Naive thymus-derived CD8-positive, alpha-beta T cell (primary cell): ENCODE results near the gene WWP2. TPM values are rescaled to one million over a fixed set of nuclear protein-coding genes. Genes with fewer than 3 reads are reported as not detected.

Experiments used
- ATAC-seq, 2 donors: fragments of 150-1000 bp; cut with Tn5 transposase in 1 of 2; sonication (Bioruptor Pico), chemical (Tn5 transposase) in 1 of 2; 1 replicate in 1 of 2; 2 replicates in 1 of 2; pipeline ENCODE4 v1.10.0; 2021; ENCODE audit warnings: mild to moderate bottlenecking in 2 of 2, moderate library complexity in 2 of 2
- POLR2A ChIA-PET: fragments of 350-600 bp; sonication (Branson Sonifier 250); formaldehyde crosslinking; loops from one replicate; lab custom pipeline; 2021; ENCODE audit warnings: antibody characterized with exemption; lab: Charles Lee
- DNase-seq, 10 donors: peaks; one replicate each; pipeline versions ENCODE4 v3.0.0 to v3.0.0-alpha.2; 2020 to 2022
- H3K27ac Mint-ChIP-seq, 10 donors: one replicate each; pipeline ENCODE4 v1.8.0; 2020 to 2022; ENCODE audit warnings: mild to moderate bottlenecking in 10 of 10, mixed read lengths in 10 of 10, moderate library complexity in 4 of 10, inconsistent platforms in 1 of 10
- H3K27me3 Mint-ChIP-seq, 5 donors: one replicate each; pipeline ENCODE4 v1.8.0; 2021 to 2022; ENCODE audit warnings: mixed read lengths in 5 of 5
- H3K36me3 Mint-ChIP-seq, 3 donors: one replicate each; pipeline ENCODE4 v1.8.0; 2020 to 2022; ENCODE audit warnings: mixed read lengths in 3 of 3, mild to moderate bottlenecking in 2 of 3, inconsistent platforms in 1 of 3
- H3K4me1 Mint-ChIP-seq, 4 donors: one replicate each; pipeline ENCODE4 v1.8.0; 2021 to 2022; ENCODE audit warnings: mixed read lengths in 4 of 4
- H3K4me3 Mint-ChIP-seq, 10 donors: one replicate each; pipeline ENCODE4 v1.8.0; 2020 to 2022; ENCODE audit warnings: mild to moderate bottlenecking in 10 of 10, mixed read lengths in 10 of 10, moderate library complexity in 6 of 10, inconsistent platforms in 1 of 10
- H3K9me3 Mint-ChIP-seq, 9 donors: one replicate each; pipeline ENCODE4 v1.8.0; 2020 to 2022; ENCODE audit warnings: mixed read lengths in 9 of 9, mild to moderate bottlenecking in 3 of 9, inconsistent platforms in 1 of 9, moderate library complexity in 1 of 9
- polyA plus RNA-seq, 3 donors: library from polyadenylated mRNA; unstranded; fragments of 300-500 nt; fragmentation: Illumina TruSeq; gene quantifications; one replicate each; pipeline ENCODE4 v1.2.3, GENCODE V29; 2021
- total RNA-seq, 8 experiments: library from RNA in 2 of 8; stranded (reverse) in 2 of 8; gene quantifications; one replicate each; pipeline ENCODE4 v1.2.3 and lab custom pipeline; 2021 to 2026

The WWP2 gene
- 10 to 100 TPM; 56.1 to 63.3 TPM for total RNA-seq
- 10 to 100 TPM; 27.0 to 39.5 (median 31.3) TPM for polyA plus RNA-seq
- total RNA-seq (lab: John Stamatoyannopoulos, UW) = 61.5 to 72.8 (median 68.7) reads per million in 6 experiments

- Mint-ChIP-seq H3K27me3 (no peaks in the 10 kb centered on the region), H3K27ac (peak within 1 kb of the TSS; percentile 87 to 99 (median 98)), H3K36me3 (no peaks in the 10 kb centered on the region), H3K4me1 (peaks cover 13 to 39% (median 35%) of the 10 kb centered on the region in 4 donors), H3K4me3 (peak within 1 kb of the TSS; percentile 89 to 97 (median 94)), H3K9me3 (no peaks in the 10 kb centered on the region)
- peak; percentile 71 to 90 (median 82) for DNase-seq
- ATAC-seq = peak; percentile 76 to 82
- POLR2A ChIA-PET = interaction anchor here (0.6 to 2.1 kb wide), 8 partner anchors 8 to 197 kb away, joined by 3 to 17 read pairs (median 4); partner anchors contain the start of genes NOB1 and NQO1
Measured at GRCh38 chr16:69761983-69762813, at the start of gene WWP2. WWP2 (plus strand) TSS chr16:69762332; CDS start chr16:69787011, 24,679 bp downstream.

DNA sequence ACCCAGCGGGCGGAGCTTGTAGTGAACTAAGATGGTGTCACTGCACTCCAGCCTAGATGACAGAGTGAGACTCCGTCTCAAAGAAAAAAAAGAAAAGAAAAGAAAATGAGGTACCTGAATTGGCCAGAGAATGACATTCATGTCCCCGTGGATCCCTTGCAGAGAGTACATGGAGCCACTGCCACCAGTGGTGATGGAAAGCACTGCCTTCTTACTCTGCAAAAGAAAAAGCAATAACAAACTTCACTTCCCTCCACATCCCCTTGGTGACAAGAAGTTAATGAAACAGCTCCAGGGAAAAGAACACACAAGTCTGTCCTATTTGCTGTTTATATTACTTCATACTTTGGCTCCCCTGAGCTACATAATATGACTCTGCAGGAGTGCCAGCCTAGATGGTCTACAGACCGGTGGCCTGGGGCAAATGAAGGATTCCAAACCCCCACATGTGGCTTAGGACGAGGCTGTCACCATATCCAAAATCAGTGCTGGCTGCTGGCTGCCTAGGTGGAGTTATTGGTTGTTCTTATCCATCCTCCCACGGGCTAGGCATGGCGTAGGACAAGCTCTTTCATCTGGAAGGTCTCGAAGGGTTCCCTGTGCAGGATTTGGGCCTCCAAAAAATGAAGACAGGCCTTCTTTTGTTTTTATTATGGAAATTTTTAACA lies 49.1 kb upstream of the WWP2 start:
- POLR2A ChIA-PET = interaction anchor here (1.4 to 5.9 kb wide), 2 partner anchors 11 to 42 kb away, joined by 3 to 38 read pairs; partner anchors contain the start of gene NOB1
- DNase-seq = no peak

DNA sequence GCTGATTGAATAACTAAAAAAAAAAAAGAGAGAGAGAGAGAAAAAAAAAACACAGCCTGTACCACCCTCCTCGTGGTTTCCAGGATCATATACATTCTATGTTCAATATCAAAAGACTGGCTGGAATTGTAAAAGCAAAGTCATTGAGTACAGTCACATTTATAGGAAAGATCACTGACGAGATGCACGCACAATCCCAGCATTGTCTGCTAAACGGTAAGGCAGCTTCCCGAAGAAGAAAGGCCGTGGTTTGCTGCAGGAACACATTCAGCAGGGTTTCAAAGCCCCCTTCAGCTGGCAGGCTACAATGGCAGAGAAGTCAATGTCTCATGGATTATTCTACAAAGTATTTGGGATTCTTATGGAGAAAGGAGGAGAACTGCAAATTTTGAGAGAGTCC lies 45.1 kb upstream of the WWP2 start:
- H3K4me3 Mint-ChIP-seq = no peak overlapping the region
- peaks cover 0 to 2% (median 0%) of the 10 kb centered on the region in 3 donors for H3K36me3 Mint-ChIP-seq
- no peaks in the 10 kb centered on the region for H3K9me3 Mint-ChIP-seq
- POLR2A ChIA-PET = interaction anchor here (2.1 kb wide), 1 partner anchor 38 kb away, joined by 6 read pairs; the partner anchor contains the start of gene NOB1
- H3K27me3 Mint-ChIP-seq = no peaks in the 10 kb centered on the region
- no peak for DNase-seq
- no peaks in the 10 kb centered on the region for H3K4me1 Mint-ChIP-seq
- H3K27ac Mint-ChIP-seq = no peak overlapping the region
- no peak for ATAC-seq

More for the DNA sequence above, 49.1 kb upstream of the WWP2 start:
- peaks cover 0 to 5% (median 1%) of the 10 kb centered on the region in 4 donors for H3K4me1 Mint-ChIP-seq
- H3K36me3 Mint-ChIP-seq = peaks cover 0 to 8% (median 0%) of the 10 kb centered on the region in 3 donors
- no peak overlapping the region for H3K27ac Mint-ChIP-seq
- no peak for ATAC-seq
- H3K27me3 Mint-ChIP-seq = no peaks in the 10 kb centered on the region
- no peaks in the 10 kb centered on the region for H3K9me3 Mint-ChIP-seq
- H3K4me3 Mint-ChIP-seq = no peak overlapping the region

- H3K9me3 Mint-ChIP-seq = no peaks in the 10 kb centered on the region
- POLR2A ChIA-PET = interaction anchor here (0.6 to 2.1 kb wide), 2 partner anchors 37 to 287 kb away, joined by 3 to 6 read pairs; partner anchors contain the start of gene NOB1
- no peaks in the 10 kb centered on the region for H3K36me3 Mint-ChIP-seq
Measured at GRCh38 chr16:69718111-69718764, 43.9 kb upstream of the WWP2 start.

GRCh38 chr16:69720822-69721430 lies 41.2 kb upstream of the WWP2 start:
- POLR2A ChIA-PET = no interaction called here
- H3K9me3 Mint-ChIP-seq = no peaks in the 10 kb centered on the region

More at GRCh38 chr16:69718111-69718764, 43.9 kb upstream of the WWP2 start:
- Mint-ChIP-seq H3K27ac (peak overlapping the region in 1 of 10 donors; percentile 26), H3K4me1 (no peaks in the 10 kb centered on the region), H3K4me3 (no peak overlapping the region), H3K27me3 (no peaks in the 10 kb centered on the region)
- DNase-seq (no peak), ATAC-seq (no peak)

GRCh38 chr16:69721441-69721957 lies 40.6 kb upstream of the WWP2 start:
- DNase-seq = no peak
- POLR2A ChIA-PET = no interaction called here
- H3K4me3 Mint-ChIP-seq = no peak overlapping the region
- H3K27me3 Mint-ChIP-seq = no peaks in the 10 kb centered on the region
- no peaks in the 10 kb centered on the region for H3K9me3 Mint-ChIP-seq
- H3K36me3 Mint-ChIP-seq = no peaks in the 10 kb centered on the region
- H3K27ac Mint-ChIP-seq = peak overlapping the region in 1 of 10 donors; percentile 58
- H3K4me1 Mint-ChIP-seq = peaks cover 4 to 22% (median 10%) of the 10 kb centered on the region in 4 donors
- no peak for ATAC-seq

More at GRCh38 chr16:69720822-69721430, 41.2 kb upstream of the WWP2 start:
- peak overlapping the region in 2 of 10 donors; percentile 58 to 75 for H3K27ac Mint-ChIP-seq
- H3K4me3 Mint-ChIP-seq = no peak overlapping the region
- no peaks in the 10 kb centered on the region for H3K27me3 Mint-ChIP-seq
- H3K4me1 Mint-ChIP-seq = peaks cover 0 to 16% (median 4%) of the 10 kb centered on the region in 4 donors
- ATAC-seq (no peak), DNase-seq (no peak)
- H3K36me3 Mint-ChIP-seq = no peaks in the 10 kb centered on the region

DNA sequence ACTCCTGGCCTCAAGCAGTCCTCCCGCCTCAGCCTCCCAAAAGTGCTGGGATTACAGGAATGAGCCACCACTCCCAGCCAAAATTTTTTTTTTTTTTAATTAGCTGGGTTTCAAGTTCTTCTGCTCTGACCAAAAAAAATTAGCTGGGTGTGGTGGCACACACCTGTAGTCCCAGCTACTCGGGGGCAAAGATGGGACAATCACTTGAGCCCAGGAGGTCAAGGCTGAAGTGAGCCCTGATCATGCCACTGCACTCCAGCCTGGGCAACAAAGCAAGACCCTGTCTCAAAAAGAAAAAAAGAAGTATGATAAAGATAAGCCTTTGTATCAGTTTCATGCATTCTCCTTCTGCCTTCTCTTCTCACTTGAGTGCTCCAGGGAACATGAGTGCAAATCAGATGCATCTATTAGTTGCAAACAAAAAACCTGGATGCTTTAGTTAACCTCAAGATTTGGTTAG lies 37.7 kb upstream of the WWP2 start:
- ATAC-seq = no peak
- Mint-ChIP-seq H3K9me3 (no peaks in the 10 kb centered on the region), H3K36me3 (no peaks in the 10 kb centered on the region), H3K4me1 (peaks cover 11 to 37% (median 25%) of the 10 kb centered on the region in 4 donors), H3K4me3 (no peak overlapping the region), H3K27me3 (no peaks in the 10 kb centered on the region), H3K27ac (peak overlapping the region in 7 of 10 donors; percentile 35 to 86 (median 40))
- DNase-seq = no peak
- POLR2A ChIA-PET = interaction anchor here (0.6 to 1.3 kb wide), 4 partner anchors 11 to 37 kb away, joined by 3 to 5 read pairs (median 3); partner anchors contain the start of genes NOB1 and WWP2

- DNase-seq = no peak
- peak overlapping the region in 9 of 10 donors; percentile 35 to 93 (median 52) for H3K4me3 Mint-ChIP-seq
- H3K27ac Mint-ChIP-seq = peak overlapping the region in 9 of 10 donors; percentile 35 to 86 (median 60)
- H3K4me1 Mint-ChIP-seq = peaks cover 11 to 37% (median 25%) of the 10 kb centered on the region in 4 donors
- H3K27me3 Mint-ChIP-seq = no peaks in the 10 kb centered on the region
- H3K36me3 Mint-ChIP-seq = no peaks in the 10 kb centered on the region
- no peaks in the 10 kb centered on the region for H3K9me3 Mint-ChIP-seq
- no peak for ATAC-seq
- POLR2A ChIA-PET = interaction anchor here (1.0 to 1.3 kb wide), 3 partner anchors 12 to 37 kb away, joined by 3 to 5 read pairs (median 3); partner anchors contain the start of genes NOB1 and WWP2
Measured at GRCh38 chr16:69724981-69725479, 37.1 kb upstream of the WWP2 start.

DNA sequence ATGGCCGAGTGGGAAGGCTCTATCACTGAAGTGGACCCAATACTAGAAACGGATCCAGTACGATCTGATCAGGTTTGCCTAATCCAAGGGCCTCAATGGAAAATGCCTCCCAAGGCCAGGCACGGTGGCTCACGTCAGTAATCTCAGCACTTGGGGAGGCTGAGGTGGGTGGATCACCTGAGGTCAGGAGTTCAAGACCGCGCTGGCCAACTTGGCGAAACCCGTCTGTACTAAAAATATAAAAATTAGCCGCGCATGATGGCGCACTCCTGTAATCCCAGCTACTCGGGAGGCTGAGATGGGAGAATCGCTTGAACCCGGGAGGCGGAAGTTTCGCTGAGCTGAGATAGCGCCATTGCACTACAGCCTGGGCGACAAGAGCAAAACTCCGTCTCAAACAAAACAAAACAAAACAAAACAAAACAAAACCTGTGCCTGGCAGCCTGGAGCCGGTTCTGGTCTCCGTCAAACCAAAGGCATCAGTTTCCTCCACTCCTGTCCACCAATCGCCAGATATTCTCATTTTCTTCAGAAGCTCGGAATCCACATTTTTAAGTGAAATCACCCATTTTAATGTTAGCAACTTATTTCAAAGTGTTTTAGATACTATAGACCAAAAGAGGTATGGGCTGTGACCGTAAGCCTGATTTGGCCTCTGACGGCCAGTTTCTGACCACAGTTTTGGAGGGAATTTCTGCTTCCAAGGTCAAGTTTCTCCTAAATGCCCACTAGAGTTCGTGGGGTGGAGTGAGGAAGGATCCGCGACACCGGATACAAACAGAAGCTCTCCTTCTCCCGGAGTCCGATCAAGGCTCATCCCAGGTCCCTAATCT lies 36.4 kb upstream of the WWP2 start:
- POLR2A ChIA-PET = interaction anchor here (0.8 to 3.6 kb wide), 6 partner anchors 10 to 37 kb away, joined by 3 to 28 read pairs (median 4); partner anchors contain the start of genes NOB1 and WWP2
- Mint-ChIP-seq H3K36me3 (no peaks in the 10 kb centered on the region), H3K27me3 (peaks cover 0 to 2% (median 0%) of the 10 kb centered on the region in 5 donors)

DNA sequence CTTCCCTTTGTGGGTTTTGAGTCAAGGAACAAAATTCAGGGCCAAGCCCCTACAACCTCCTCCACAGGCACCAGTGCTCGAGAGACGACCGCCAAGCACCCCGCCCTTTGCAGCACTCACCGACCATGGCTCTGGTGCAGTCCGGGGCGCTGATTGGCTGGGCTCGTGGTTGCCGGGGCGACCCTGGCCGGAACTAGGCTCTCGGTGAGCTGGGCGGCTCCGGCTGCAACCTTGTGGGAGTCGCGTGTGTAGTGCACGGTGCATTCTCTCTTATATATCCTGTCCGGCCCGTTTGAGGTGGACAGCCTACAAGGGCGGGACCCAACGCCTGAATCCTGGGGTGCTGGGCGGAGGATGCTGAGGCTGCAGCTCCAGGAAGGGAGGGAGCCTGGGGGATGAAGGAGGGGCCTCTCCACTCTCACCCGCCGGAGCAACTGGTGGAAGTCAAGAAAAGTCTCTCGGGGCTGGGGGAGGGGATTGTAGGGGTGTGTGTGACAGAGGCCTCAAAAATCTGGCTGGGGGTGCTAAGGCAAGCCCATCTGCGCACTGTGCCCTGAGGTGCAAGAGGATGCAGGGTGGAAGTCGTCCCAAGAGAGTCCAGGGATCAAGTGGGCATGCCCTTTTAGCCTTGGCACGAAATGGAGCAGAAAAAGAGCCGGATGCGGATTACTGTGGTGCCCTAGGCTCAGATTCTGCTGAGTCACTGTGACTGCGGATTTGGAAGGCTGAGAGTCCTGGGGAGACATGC lies 35.6 kb upstream of the WWP2 start, which contains the start of gene NQO1:
TSS of gene NQO1 (minus strand) at position 248 of the 748 bp plus-strand sequence. CDS start at position 127, 121 bp downstream.
- peak; percentile 98 to 99 for ATAC-seq
- POLR2A ChIA-PET = interaction anchor here (0.8 to 3.6 kb wide), 5 partner anchors 10 to 36 kb away, joined by 3 to 28 read pairs (median 5); partner anchors contain the start of genes NOB1 and WWP2
- peak within 1 kb of the TSS; percentile 81 to 97 (median 91) for H3K27ac Mint-ChIP-seq
- H3K9me3 Mint-ChIP-seq = no peaks in the 10 kb centered on the region
- peaks cover 11 to 37% (median 25%) of the 10 kb centered on the region in 4 donors for H3K4me1 Mint-ChIP-seq
- H3K27me3 Mint-ChIP-seq = peaks cover 0 to 2% (median 0%) of the 10 kb centered on the region in 5 donors
- peak within 1 kb of the TSS; percentile 88 to 98 (median 94) for H3K4me3 Mint-ChIP-seq
- peak; percentile 66 to 92 (median 81) for DNase-seq
- H3K36me3 Mint-ChIP-seq = no peaks in the 10 kb centered on the region

More for the DNA sequence above, 36.4 kb upstream of the WWP2 start:
- ATAC-seq (no peak), DNase-seq (no peak)
- H3K4me3 Mint-ChIP-seq = peak overlapping the region; percentile 88 to 98 (median 94)
- H3K9me3 Mint-ChIP-seq = no peaks in the 10 kb centered on the region
- H3K27ac Mint-ChIP-seq = peak overlapping the region; percentile 81 to 97 (median 91)
- H3K4me1 Mint-ChIP-seq = peaks cover 11 to 37% (median 25%) of the 10 kb centered on the region in 4 donors
